Measurements from ENCODE around the gene WDR55. TPM values are rescaled to one million over a fixed set of nuclear protein-coding genes. Genes with fewer than 3 reads are reported as not detected.
A peak's percentile ranks its signal among the peaks of the same experiment; 100 is the strongest.

Gene WDR55
- total and polyA plus RNA-seq, 2 donors (not counting 1 experiment from before 2014, with no cell fraction given): 43.4 to 44.7 TPM

- Histone ChIP-seq H3K4me3 (ENCODE audit: control extremely low read depth in 1 of 5, extremely low read depth in 1 of 5, insufficient read depth in 1 of 5, low read depth in 2 of 5, low read length in 4 of 5) (peak overlapping the region; percentile 61 to 67 (median 66)), H3K4me2 (replicated peaks; ENCODE audit: low read depth, low read length, poor library complexity, severe bottlenecking) (peak overlapping the region; percentile 93), H4K20me1 (ENCODE audit: control insufficient read depth, insufficient read depth, low read length, poor library complexity, severe bottlenecking) (no peaks in the 10 kb centered on the region), H3K27ac (ENCODE audit: low read length in 2 of 2) (no peak overlapping the region), H3K79me2 (ENCODE audit: control insufficient read depth, insufficient read depth, low read length) (no peaks in the 10 kb centered on the region), H3K27me3 (replicated peaks in 1 of 4; ENCODE audit: control extremely low read depth in 1 of 4, control insufficient read depth in 3 of 4, insufficient read depth in 4 of 4, low read length in 3 of 4) (peaks cover 0 to 37% (median 14%) of the 10 kb centered on the region in 4 experiments), H2AFZ (ENCODE audit: insufficient read depth, low read depth, low read length, poor library complexity, severe bottlenecking) (peak overlapping the region; percentile 95), H3K9me3 (ENCODE audit: control extremely low read depth in 1 of 3, control insufficient read depth in 2 of 3, insufficient read depth in 1 of 3, low read length in 2 of 3) (peaks cover 0 to 13% (median 8%) of the 10 kb centered on the region in 3 donors), H3K4me1 (ENCODE audit: control insufficient read depth in 2 of 2, insufficient read depth in 2 of 2, low read length in 2 of 2) (peaks cover 16 to 19% of the 10 kb centered on the region in 2 donors), H3K36me3 (replicated peaks in 1 of 2; ENCODE audit: control extremely low read depth in 1 of 2, control insufficient read depth in 1 of 2, extremely low read depth in 1 of 2, insufficient read depth in 2 of 2, low read length in 1 of 2) (no peaks in the 10 kb centered on the region), H3K9ac (ENCODE audit: low read length) (peak overlapping the region; percentile 71)
- intact Hi-C loops (cut with micrococcal nuclease): no loop called here
- Mint-ChIP-seq H3K4me1 (peaks cover 21% of the 10 kb centered on the region), H3K9me3 (ENCODE audit: insufficient read depth) (peaks cover 3% of the 10 kb centered on the region), H3K27me3 (peaks cover 18% of the 10 kb centered on the region), H3K27ac (peak overlapping the region; percentile 10), H3K4me3 (peak overlapping the region; percentile 95)
- DNase-seq: peak; percentile 68
- ATAC-seq (ENCODE audit: low read depth): peak; percentile 74
- CTCF ChIA-PET: interaction anchor here (0.6 to 1.2 kb wide), 6 partner anchors 10 to 280 kb away, joined by 3 to 4 read pairs (median 3); partner anchors contain the start of gene EIF4EBP3
- POLR2A ChIA-PET: interaction anchor here (0.6 to 1.6 kb wide), 5 partner anchors 15 to 284 kb away, joined by 3 to 4 read pairs (median 4); partner anchors contain the start of genes EIF4EBP3, IK, NDUFA2 and WDR55
- WGBS (ENCODE audit: insufficient coverage): 2% methylated on average over 51 of the region's 51 CpGs
- TF ChIP-seq, protein P1, sequence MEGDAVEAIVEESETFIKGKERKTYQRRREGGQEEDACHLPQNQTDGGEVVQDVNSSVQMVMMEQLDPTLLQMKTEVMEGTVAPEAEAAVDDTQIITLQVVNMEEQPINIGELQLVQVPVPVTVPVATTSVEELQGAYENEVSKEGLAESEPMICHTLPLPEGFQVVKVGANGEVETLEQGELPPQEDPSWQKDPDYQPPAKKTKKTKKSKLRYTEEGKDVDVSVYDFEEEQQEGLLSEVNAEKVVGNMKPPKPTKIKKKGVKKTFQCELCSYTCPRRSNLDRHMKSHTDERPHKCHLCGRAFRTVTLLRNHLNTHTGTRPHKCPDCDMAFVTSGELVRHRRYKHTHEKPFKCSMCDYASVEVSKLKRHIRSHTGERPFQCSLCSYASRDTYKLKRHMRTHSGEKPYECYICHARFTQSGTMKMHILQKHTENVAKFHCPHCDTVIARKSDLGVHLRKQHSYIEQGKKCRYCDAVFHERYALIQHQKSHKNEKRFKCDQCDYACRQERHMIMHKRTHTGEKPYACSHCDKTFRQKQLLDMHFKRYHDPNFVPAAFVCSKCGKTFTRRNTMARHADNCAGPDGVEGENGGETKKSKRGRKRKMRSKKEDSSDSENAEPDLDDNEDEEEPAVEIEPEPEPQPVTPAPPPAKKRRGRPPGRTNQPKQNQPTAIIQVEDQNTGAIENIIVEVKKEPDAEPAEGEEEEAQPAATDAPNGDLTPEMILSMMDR (IDR thresholded peaks at IDR 0.05): no peak
- TF ChIP-seq EZH2 (IDR thresholded peaks at IDR 0.05; ENCODE audit: borderline replicate concordance, insufficient read depth, low read depth, low read length, poor library complexity, severe bottlenecking): no peak
These were observed 32.2 kb upstream of the WDR55 start for GRCh38 chr5:140632366-140633020.

GRCh38 chr5:140633021-140633471 lies 31.7 kb upstream of the WDR55 start, which contains the start of gene CD14:
Gene CD14 (minus strand): TSS chr5:140633175. CDS start chr5:140633071, 104 bp downstream.
- Histone ChIP-seq H3K4me3 (ENCODE audit: control extremely low read depth in 1 of 5, extremely low read depth in 1 of 5, insufficient read depth in 1 of 5, low read depth in 2 of 5, low read length in 4 of 5) (peak within 1 kb of the TSS; percentile 61 to 67 (median 66)), H3K27ac (ENCODE audit: low read length in 2 of 2) (no peak within 1 kb of the TSS), H3K4me1 (ENCODE audit: control insufficient read depth in 2 of 2, insufficient read depth in 2 of 2, low read length in 2 of 2) (peaks cover 16 to 19% of the 10 kb centered on the region in 2 donors), H3K27me3 (replicated peaks in 1 of 4; ENCODE audit: control extremely low read depth in 1 of 4, control insufficient read depth in 3 of 4, insufficient read depth in 4 of 4, low read length in 3 of 4) (peaks cover 0 to 37% (median 14%) of the 10 kb centered on the region in 4 experiments), H2AFZ (ENCODE audit: insufficient read depth, low read depth, low read length, poor library complexity, severe bottlenecking) (peak within 1 kb of the TSS; percentile 95), H3K9ac (ENCODE audit: low read length) (peak within 1 kb of the TSS; percentile 71), H3K36me3 (replicated peaks in 1 of 2; ENCODE audit: control extremely low read depth in 1 of 2, control insufficient read depth in 1 of 2, extremely low read depth in 1 of 2, insufficient read depth in 2 of 2, low read length in 1 of 2) (no peaks in the 10 kb centered on the region), H3K4me2 (replicated peaks; ENCODE audit: low read depth, low read length, poor library complexity, severe bottlenecking) (peak within 1 kb of the TSS; percentile 93), H3K9me3 (ENCODE audit: control extremely low read depth in 1 of 3, control insufficient read depth in 2 of 3, insufficient read depth in 1 of 3, low read length in 2 of 3) (peaks cover 0 to 8% (median 6%) of the 10 kb centered on the region in 3 donors), H3K79me2 (ENCODE audit: control insufficient read depth, insufficient read depth, low read length) (no peaks in the 10 kb centered on the region), H4K20me1 (ENCODE audit: control insufficient read depth, insufficient read depth, low read length, poor library complexity, severe bottlenecking) (no peaks in the 10 kb centered on the region)
- POLR2A ChIA-PET: interaction anchor here (0.6 to 1.6 kb wide), 5 partner anchors 14 to 285 kb away, joined by 3 to 4 read pairs (median 4); partner anchors contain the start of genes EIF4EBP3, IK, NDUFA2 and WDR55
- Mint-ChIP-seq H3K27ac (peak within 1 kb of the TSS; percentile 10), H3K27me3 (peaks cover 17% of the 10 kb centered on the region), H3K9me3 (ENCODE audit: insufficient read depth) (peaks cover 1% of the 10 kb centered on the region), H3K4me3 (peak within 1 kb of the TSS; percentile 95), H3K4me1 (peaks cover 21% of the 10 kb centered on the region)
- WGBS (ENCODE audit: insufficient coverage): 10% methylated on average over 9 of the region's 16 CpGs
- CTCF ChIA-PET: interaction anchor here (0.6 to 1.1 kb wide), 3 partner anchors 86 to 281 kb away, joined by 3 to 4 read pairs (median 3); partner anchors contain the start of gene EIF4EBP3
- intact Hi-C loops (cut with micrococcal nuclease): no loop called here
- no peak for TF ChIP-seq EZH2 (IDR thresholded peaks at IDR 0.05; ENCODE audit: borderline replicate concordance, insufficient read depth, low read depth, low read length, poor library complexity, severe bottlenecking)
- TF ChIP-seq, protein P1 (IDR thresholded peaks at IDR 0.05): no peak
- DNase-seq (no peak), ATAC-seq (ENCODE audit: low read depth) (no peak)
